ENCODE data around the gene ASPRV1. TPM values are rescaled to one million over a fixed set of nuclear protein-coding genes. Genes with fewer than 3 reads are reported as not detected.

ASPRV1 gene
- total RNA-seq, 1 donor from 2014 or later, result 0.26 TPM

DNA sequence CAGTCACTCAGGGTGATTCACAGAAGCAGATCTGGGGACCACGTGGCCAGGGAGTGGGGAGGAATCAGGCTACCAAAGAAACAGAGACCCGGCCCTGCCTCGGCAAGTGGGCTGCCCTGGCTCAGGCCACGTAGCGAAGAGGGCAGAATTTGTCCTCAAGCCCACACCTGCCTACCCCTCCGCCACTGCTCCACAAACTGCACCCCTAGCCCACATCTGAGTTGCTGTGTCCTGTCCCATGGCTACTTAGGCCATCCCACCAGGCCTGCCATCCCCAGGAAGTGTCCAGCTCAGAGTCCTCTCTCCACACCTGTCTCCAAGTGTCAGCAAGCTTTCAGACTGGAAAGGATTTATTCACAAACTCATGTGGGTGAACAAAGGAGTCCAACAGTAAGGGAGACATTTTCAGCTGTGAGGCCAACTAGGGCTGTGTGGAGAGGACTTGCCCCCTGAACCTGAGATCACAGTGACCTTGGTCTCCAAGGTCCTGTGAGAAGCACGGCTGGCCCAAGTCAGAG, 31.7 kb upstream of the ASPRV1 start:
- no peaks in the 10 kb centered on the region for H3K36me3 ChIP-seq (ENCODE audit: control insufficient read depth, insufficient read depth, low read length)
- DNase-seq (ENCODE audit: low read depth) (no peak), FAIRE-seq (no peak)
- TF ChIP-seq, protein P1, sequence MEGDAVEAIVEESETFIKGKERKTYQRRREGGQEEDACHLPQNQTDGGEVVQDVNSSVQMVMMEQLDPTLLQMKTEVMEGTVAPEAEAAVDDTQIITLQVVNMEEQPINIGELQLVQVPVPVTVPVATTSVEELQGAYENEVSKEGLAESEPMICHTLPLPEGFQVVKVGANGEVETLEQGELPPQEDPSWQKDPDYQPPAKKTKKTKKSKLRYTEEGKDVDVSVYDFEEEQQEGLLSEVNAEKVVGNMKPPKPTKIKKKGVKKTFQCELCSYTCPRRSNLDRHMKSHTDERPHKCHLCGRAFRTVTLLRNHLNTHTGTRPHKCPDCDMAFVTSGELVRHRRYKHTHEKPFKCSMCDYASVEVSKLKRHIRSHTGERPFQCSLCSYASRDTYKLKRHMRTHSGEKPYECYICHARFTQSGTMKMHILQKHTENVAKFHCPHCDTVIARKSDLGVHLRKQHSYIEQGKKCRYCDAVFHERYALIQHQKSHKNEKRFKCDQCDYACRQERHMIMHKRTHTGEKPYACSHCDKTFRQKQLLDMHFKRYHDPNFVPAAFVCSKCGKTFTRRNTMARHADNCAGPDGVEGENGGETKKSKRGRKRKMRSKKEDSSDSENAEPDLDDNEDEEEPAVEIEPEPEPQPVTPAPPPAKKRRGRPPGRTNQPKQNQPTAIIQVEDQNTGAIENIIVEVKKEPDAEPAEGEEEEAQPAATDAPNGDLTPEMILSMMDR (IDR thresholded peaks at IDR 0.05; ENCODE audit: insufficient read depth, low read length, severe bottlenecking), result no peak
- no peaks in the 10 kb centered on the region for H3K27me3 ChIP-seq (ENCODE audit: control insufficient read depth, insufficient read depth, low read length)
- no peak overlapping the region for H3K4me3 ChIP-seq (ENCODE audit: low read depth, low read length)

DNA sequence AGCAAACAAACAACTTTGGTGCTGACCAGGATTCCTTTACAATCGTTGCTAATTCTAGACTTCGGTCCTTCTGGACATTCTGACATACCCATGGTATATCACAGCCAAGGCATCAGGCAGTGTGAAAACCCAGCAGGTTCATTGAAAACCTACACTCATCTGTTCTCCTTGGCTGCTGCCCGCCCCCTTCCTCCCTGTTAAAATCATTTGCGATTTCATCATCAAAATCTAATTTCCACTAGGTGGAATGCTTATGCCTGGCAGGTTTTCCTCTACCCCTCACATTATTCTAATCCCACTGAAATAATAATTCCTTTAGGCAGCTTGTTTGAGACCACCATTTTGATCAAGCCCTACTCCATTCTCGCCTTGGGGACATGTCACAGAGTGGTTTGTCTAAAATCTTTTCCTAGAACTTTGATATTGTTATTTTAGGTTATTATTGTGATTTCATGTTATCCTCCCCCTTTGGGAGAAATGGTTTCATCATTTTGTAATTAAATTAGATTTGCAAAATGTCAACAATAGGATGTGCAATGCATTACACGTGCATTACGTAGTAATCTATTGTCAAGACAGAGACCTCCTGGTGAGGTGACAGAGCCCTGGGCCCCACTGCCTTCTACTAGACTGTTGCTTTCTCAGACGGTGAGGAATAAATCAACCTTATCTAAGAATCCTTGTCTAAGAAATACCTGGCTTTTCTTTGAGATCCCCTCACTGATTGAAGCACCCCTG, 31.0 kb upstream of the ASPRV1 start:
- Histone ChIP-seq H3K36me3 (ENCODE audit: control insufficient read depth, insufficient read depth, low read length) (no peaks in the 10 kb centered on the region), H3K27me3 (ENCODE audit: control insufficient read depth, insufficient read depth, low read length) (no peaks in the 10 kb centered on the region), H3K4me3 (ENCODE audit: low read depth, low read length) (no peak overlapping the region)
- FAIRE-seq, result no peak
- DNase-seq (ENCODE audit: low read depth), result no peak
- TF ChIP-seq, protein P1 (IDR thresholded peaks at IDR 0.05; ENCODE audit: insufficient read depth, low read length, severe bottlenecking), result no peak

DNA sequence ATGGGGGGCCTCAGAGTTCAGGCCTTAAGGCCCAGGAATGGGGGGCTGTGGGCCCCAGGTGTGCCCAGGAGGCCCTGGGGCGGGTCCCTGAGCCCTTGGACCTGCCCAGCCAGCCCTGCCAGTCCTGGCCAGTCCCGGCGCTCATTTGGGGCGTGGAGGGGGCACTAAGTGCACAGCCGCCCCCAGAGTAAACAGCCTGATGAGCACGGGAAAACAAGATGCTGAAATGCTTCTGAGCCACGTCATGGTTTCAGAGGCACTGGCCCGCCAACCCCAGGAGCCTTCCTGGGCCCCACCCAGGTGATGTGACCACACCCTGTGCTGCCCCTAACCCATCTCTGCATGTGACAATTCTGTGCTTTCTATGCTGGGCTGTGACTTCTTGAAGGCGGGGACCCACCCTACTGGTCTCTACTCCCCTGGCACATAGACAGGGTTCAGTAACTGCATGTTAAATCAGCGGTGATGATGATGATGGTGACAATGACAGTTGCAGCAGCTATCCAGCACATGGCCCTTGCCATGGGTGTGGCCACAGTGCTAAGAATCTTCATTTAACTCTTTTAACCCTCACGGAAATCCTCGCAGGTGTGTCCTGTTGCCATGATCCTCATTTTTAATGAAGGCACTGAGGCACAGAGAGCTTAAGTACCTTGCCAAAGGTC, 28.1 kb upstream of the ASPRV1 start:
- peak; percentile 28 for DNase-seq (ENCODE audit: low read depth)
- H3K36me3 ChIP-seq (ENCODE audit: control insufficient read depth, insufficient read depth, low read length), result no peaks in the 10 kb centered on the region
- no peak overlapping the region for H3K4me3 ChIP-seq (ENCODE audit: low read depth, low read length)
- no peaks in the 10 kb centered on the region for H3K27me3 ChIP-seq (ENCODE audit: control insufficient read depth, insufficient read depth, low read length)
- TF ChIP-seq, protein P1 (IDR thresholded peaks at IDR 0.05; ENCODE audit: insufficient read depth, low read length, severe bottlenecking), result no peak
- no peak for FAIRE-seq

DNA sequence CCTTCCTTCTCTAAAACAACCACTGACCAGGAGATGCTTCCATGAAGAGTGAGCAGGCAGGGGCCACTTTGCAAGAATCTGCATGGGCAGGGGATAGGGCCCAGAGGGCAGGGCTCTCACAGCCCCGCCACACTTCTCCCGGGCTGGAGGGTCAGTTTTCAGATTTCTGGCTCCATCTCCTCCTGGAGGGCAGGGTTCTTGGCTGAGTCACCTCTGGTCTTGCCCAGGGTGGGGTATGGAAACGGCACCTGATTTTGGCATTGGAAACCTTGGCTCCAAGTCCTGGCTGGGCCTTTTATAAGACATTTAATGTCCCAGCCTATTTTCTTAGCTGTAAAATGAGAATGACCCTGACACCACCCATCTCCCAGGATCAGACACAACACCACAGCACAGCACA, 27.6 kb upstream of the ASPRV1 start:
- no peak for FAIRE-seq
- no peak for DNase-seq (ENCODE audit: low read depth)
- TF ChIP-seq, protein P1 (IDR thresholded peaks at IDR 0.05; ENCODE audit: insufficient read depth, low read length, severe bottlenecking), result no peak
- Histone ChIP-seq H3K4me3 (ENCODE audit: low read depth, low read length) (no peak overlapping the region), H3K36me3 (ENCODE audit: control insufficient read depth, insufficient read depth, low read length) (no peaks in the 10 kb centered on the region), H3K27me3 (ENCODE audit: control insufficient read depth, insufficient read depth, low read length) (no peaks in the 10 kb centered on the region)

DNA sequence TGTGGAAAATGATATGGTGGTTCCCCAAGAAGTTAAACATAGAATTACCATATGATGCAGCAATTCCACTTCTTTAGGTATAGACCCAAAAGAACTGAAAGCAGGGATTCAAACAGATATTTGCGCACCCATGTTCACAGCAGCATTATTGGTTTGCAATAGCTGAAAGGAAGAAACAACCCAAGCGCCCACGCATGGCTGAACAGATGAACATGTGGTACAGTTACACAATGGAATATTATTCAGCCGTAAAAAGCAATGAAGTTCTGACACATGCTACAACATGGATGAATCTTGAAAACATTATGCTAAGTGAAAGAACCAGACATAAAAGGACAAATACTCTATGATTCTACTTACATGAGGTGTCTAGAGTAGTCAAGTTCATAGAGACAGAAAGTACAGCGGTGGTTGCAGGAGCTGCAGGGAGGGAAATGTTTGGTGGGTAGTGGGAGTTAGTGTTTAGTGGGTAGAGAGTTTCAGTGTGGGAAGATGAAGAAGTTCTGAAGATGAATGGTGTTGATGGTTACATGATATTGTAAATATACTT, 26.7 kb upstream of the ASPRV1 start:
- TF ChIP-seq, protein P1 (IDR thresholded peaks at IDR 0.05; ENCODE audit: insufficient read depth, low read length, severe bottlenecking), result no peak
- FAIRE-seq (no peak), DNase-seq (ENCODE audit: low read depth) (no peak)
- H3K27me3 ChIP-seq (ENCODE audit: control insufficient read depth, insufficient read depth, low read length), result no peaks in the 10 kb centered on the region
- no peaks in the 10 kb centered on the region for H3K36me3 ChIP-seq (ENCODE audit: control insufficient read depth, insufficient read depth, low read length)
- H3K4me3 ChIP-seq (ENCODE audit: low read depth, low read length), result no peak overlapping the region

All from bronchial epithelial cell (primary cell).